G401 (cell line): ENCODE data around the gene AMBP. TPM values are rescaled to one million over a fixed set of nuclear protein-coding genes. Genes with fewer than 3 reads are reported as not detected.
"Not testable (repeated sequence)": the region's sequence is repeated elsewhere in the genome, so short reads cannot be mapped to it uniquely, and the experiment has no call there.

Experiments
- DNase-seq: peaks from one replicate; pipeline ENCODE4 v3.0.0-alpha.2; 2015; ENCODE audit warnings: low spot score
- in situ Hi-C: cut with HindIII; loops from 2 replicates; pipeline ENCODE4 v1.10.0; 2016; ENCODE audit warnings: low sequenced_read_pairs, mixed read lengths
- total RNA-seq: library from RNA; depleted of rRNA; stranded (reverse); fragments of >200 nt; shearing (Covaris generic); gene quantifications from 2 replicates; pipeline ENCODE4 v1.2.3, GENCODE V29; 2014

Gene AMBP
- total RNA-seq, 1 experiment from 2014 or later, result not detected

GRCh38 chr9:114096041-114096511, 18.0 kb upstream of the AMBP start:
- DNase-seq, result no peak
- in situ Hi-C loops, result no loop called here

GRCh38 chr9:114094971-114095370, 16.9 kb upstream of the AMBP start:
- DNase-seq, result no peak
- in situ Hi-C loops, result no loop called here

- DNase-seq, result no peak
- in situ Hi-C loops, result no loop called here
Measured at GRCh38 chr9:114093761-114094505, 15.8 kb upstream of the AMBP start.

DNA sequence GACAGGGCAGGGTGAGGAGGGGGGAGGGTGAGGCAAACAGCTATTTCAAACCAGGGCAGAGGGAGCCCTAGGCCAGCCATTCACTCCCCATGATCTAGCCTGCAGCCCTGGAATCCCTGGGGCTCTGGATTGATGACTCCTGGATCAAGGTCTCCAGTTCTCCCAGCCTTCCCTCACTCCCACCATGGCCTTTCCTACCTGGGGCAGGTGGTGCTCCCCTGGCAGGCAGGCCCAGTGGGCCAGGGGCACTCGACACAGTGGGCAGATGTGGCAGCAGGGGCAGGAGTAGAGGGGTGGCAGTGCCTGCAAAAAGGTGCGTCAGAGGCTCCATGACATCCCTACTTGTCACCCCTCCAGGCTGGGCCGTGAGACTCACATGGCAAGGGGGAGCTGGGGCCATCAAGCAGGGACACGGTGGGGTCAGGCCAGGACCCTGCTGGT, 15.0 kb upstream of the AMBP start:
- no peak for DNase-seq
- in situ Hi-C loops, result no loop called here

DNA sequence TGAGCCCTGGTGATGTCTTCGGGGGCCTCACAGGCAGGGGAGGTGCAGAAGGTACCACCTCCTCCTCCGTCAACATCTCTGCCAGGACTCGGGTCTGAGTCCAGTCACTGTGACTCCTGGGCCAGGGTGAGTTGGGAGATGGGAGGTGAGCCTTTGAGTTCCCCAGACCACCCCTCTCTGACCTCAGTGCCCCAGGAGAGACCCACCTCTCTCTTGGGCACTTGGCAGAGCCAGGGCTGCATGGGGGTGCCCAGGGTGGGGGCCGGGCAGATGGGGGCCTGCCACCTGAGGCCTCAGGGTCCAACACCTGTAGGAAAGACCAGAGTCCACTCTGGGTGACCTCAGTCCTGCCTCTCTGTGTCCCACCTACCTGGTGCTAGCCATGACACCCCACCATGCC, 14.2 kb upstream of the AMBP start:
- DNase-seq, result no peak
- in situ Hi-C loops, result no loop called here

DNA sequence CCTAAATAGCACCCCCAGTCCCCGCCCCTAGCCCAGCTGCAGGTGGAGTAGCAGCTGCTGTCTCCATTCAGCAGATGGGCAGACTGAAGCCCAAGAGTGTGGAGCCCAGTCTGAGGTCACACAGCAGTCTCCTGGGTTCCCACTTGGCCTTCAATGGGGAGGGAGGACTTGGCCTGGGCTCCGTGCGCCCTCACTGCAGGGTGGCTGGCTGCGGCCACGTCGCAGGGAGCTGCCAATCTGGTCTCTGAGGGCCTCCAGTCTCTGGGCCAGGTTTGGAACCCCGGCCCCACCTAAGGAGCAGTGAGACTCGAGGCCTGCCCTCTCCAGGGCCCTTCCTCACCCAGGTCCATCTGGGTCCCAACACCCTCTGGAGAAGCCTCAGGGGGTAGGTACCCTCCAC, 13.6 kb upstream of the AMBP start:
- no peak for DNase-seq
- in situ Hi-C loops, result no loop called here

DNA sequence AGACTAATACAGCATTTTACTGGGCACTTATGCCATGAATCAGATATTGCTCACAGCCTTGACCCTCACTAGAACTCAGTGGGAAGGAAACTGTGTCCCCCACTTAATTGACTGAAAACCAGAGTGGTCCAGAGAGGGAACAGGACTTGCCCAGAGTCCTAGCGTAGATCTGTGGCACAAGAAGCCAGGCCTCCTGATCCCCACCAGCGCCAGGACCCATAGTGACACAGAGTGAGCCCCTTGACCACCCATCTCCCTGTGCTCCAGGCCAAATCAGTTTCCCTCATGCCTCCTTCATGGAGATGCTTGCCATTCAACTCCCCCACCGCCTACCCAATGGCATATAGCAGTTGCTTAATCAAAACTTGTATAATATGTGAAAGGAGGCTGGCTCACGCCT, 12.7 kb upstream of the AMBP start:
- in situ Hi-C loops, result no loop called here
- no peak for DNase-seq

DNA sequence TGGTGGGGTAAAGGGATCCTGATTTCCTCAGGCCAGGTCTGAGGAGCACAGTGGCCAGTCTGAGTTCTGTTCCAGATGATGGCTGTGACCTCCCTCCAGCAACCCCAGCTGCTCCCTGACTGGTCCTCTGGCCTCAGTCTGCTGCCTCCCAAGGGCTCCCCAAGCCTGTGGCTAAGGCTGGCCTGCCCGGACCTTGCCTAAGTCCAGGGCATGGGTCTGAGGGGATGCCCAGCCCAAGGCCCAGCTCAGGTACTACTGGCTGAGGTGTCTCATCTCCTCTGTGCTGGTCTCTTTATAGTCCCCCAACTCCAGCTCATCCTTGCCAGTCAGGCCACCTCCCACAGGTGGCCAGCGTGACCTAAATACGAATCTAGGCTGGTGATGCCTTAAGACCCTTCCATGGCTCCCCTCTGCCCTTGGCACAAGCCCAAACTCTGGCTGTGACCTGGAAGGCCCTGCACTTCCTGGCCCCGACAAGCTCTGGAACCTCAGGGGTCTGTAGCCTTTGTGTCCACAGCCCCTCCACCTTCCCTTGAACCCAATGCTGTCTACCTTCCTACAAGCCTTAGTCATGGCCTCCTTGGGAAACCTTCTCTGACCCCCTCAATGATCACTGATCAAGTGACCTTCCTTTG, 11.2 kb upstream of the AMBP start:
- DNase-seq, result no peak
- in situ Hi-C loops, result no loop called here

GRCh38 chr9:114088571-114089170, 10.6 kb upstream of the AMBP start:
- no peak for DNase-seq
- in situ Hi-C loops, result no loop called here

GRCh38 chr9:114087721-114088120, 9.6 kb upstream of the AMBP start:
- no peak for DNase-seq
- in situ Hi-C loops, result no loop called here

- no peak for DNase-seq
- in situ Hi-C loops, result no loop called here
Measured at GRCh38 chr9:114086607-114087006, 8.5 kb upstream of the AMBP start.

GRCh38 chr9:114086009-114086408, 7.9 kb upstream of the AMBP start:
- in situ Hi-C loops, result no loop called here
- DNase-seq, result no peak

- in situ Hi-C loops, result no loop called here
- no peak for DNase-seq
Measured at GRCh38 chr9:114085387-114085789, 7.3 kb upstream of the AMBP start.

DNA sequence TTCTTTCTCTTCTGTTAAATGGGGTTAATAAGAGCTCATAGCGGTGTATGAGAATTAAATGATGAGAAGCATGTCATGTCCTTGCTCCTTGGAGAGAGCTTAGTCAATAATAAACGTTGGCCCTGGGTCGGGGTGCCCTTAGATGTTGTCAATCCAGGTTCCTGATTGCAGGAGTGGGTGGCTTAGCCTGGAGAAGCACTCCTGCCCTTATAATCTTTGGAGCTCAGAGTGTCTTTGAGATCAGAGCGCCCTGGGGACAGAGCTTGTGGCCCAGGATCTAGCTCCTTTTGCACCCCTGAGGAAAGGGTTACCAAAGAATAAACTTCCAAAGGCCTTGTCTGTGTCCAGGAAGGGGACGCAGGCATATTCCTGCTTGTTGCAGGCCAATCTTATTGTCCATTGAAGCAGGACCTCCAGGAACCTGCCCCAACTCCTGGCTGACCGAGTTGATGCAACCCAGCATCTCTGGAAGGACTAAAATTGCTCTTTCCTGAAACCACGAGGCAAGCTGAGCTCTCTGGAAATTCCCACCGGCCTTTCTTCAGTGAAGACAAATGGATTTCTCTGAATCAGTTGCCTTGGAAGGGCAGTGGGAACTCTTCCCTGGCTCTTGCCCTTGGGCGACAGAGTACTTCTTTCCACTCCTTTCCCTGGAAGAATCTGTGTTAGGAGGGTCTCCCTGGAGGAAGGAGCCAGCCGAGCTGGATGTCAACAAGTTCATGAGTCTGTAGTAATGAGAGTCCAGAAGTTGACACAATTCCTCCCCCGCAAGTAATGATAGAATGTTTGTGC, 6.4 kb upstream of the AMBP start:
- in situ Hi-C loops, result no loop called here

DNA sequence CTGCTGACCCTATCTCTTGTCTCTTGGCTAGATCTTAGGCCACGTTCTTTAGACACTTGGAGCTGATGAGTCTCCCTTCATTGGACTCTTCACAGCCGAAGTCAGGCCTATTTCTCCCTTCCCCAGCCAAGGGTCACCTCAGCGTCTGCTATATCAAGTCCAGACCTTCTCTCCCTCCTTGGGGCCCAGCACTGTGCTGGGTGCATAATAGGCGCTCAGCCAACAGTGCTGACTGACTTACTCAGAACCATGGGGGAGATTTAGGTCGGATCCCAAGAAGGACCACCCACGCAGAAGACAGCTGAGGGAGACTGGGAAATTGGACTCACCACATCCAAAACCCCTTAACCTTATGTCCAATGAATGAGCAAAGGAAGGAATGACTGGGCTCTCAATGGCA, 5.6 kb upstream of the AMBP start:
- in situ Hi-C loops, result no loop called here
- no peak for DNase-seq

More for the DNA sequence above, 6.4 kb upstream of the AMBP start:
- no peak for DNase-seq

- in situ Hi-C loops, result not testable (repeated sequence)
Measured at GRCh38 chr9:114082763-114083412, 4.8 kb upstream of the AMBP start.

GRCh38 chr9:114082017-114082762, 4.1 kb upstream of the AMBP start:
- in situ Hi-C loops, result no loop called here
- DNase-seq, result peak; percentile 95

More at GRCh38 chr9:114082763-114083412, 4.8 kb upstream of the AMBP start:
- DNase-seq, result not testable (repeated sequence)

- DNase-seq, result no peak
- in situ Hi-C loops, result no loop called here
Measured at GRCh38 chr9:114081441-114082016, 3.4 kb upstream of the AMBP start.
